Measurements from ENCODE around the gene ZCCHC7. TPM values are rescaled to one million over a fixed set of nuclear protein-coding genes. Genes with fewer than 3 reads are reported as not detected.
A peak's percentile ranks its signal among the peaks of the same experiment; 100 is the strongest.
"Not testable (repeated sequence)": the region's sequence is repeated elsewhere in the genome, so short reads cannot be mapped to it uniquely, and the experiment has no call there.

Gene ZCCHC7
- total RNA-seq, 4 donors from 2014 or later, result 22.1 to 31.9 (median 25.6) TPM

GRCh38 chr9:37083654-37084053 is 36.7 kb upstream of the ZCCHC7 start:
- Histone ChIP-seq H3K4me3 (replicated peaks in 1 of 3) (no peak overlapping the region), H3K27me3 (no peaks in the 10 kb centered on the region), H3K4me1 (peaks cover 10 to 19% of the 10 kb centered on the region in 2 donors), H3K9me3 (no peaks in the 10 kb centered on the region), H3K27ac (no peak overlapping the region), H3K36me3 (peaks cover 10 to 12% of the 10 kb centered on the region in 2 donors)
- intact Hi-C loops (cut with DNase I), result no loop called here
- TF ChIP-seq POLR2A (IDR thresholded peaks at IDR 0.05) (no peak), CTCF (IDR thresholded peaks at IDR 0.05) (no peak)
- no peak for DNase-seq

- H3K27me3 ChIP-seq, result no peaks in the 10 kb centered on the region
- 92 to 97% methylated on average over 1 of the region's 1 CpG for WGBS, 2 donors
- peaks cover 7 to 14% of the 10 kb centered on the region in 2 donors for H3K4me1 ChIP-seq
- no peak overlapping the region for H3K27ac ChIP-seq
- TF ChIP-seq POLR2A (IDR thresholded peaks at IDR 0.05) (no peak), CTCF (IDR thresholded peaks at IDR 0.05) (no peak)
- intact Hi-C loops (cut with DNase I), result no loop called here
- no peak for DNase-seq
- H3K36me3 ChIP-seq, result peaks cover 10 to 12% of the 10 kb centered on the region in 2 donors
- H3K9me3 ChIP-seq, result no peaks in the 10 kb centered on the region
- no peak overlapping the region for H3K4me3 ChIP-seq (replicated peaks in 1 of 3)
Observed at GRCh38 chr9:37085233-37085632, 35.1 kb upstream of the ZCCHC7 start.

- H3K4me3 ChIP-seq (replicated peaks in 1 of 3); H3K9me3 ChIP-seq; H3K27me3 ChIP-seq; H3K36me3 ChIP-seq; H3K4me1 ChIP-seq; H3K27ac ChIP-seq; DNase-seq; intact Hi-C loops (cut with DNase I): not testable (repeated sequence)
- WGBS, 2 donors, result 73 to 98% methylated on average over 2 to 5 of the region's 5 CpGs
Observed at GRCh38 chr9:37092714-37093295, 27.6 kb upstream of the ZCCHC7 start.

GRCh38 chr9:37094751-37095150 is 25.6 kb upstream of the ZCCHC7 start:
- no peak for DNase-seq
- Histone ChIP-seq H3K27ac (no peak overlapping the region), H3K27me3 (no peaks in the 10 kb centered on the region), H3K36me3 (no peaks in the 10 kb centered on the region), H3K4me1 (no peaks in the 10 kb centered on the region), H3K4me3 (replicated peaks in 1 of 3) (no peak overlapping the region), H3K9me3 (no peaks in the 10 kb centered on the region)
- intact Hi-C loops (cut with DNase I), result no loop called here
- WGBS, 2 donors, result 88 to 100% methylated on average over 1 of the region's 1 CpG
- TF ChIP-seq POLR2A (IDR thresholded peaks at IDR 0.05), result no peak

GRCh38 chr9:37096628-37097027 is 23.7 kb upstream of the ZCCHC7 start:
- H3K4me1 ChIP-seq, result no peaks in the 10 kb centered on the region
- intact Hi-C loops (cut with DNase I), result no loop called here
- H3K36me3 ChIP-seq, result no peaks in the 10 kb centered on the region
- DNase-seq, result peak in 1 of 2 donors; percentile 34
- H3K4me3 ChIP-seq (replicated peaks in 1 of 3), result no peak overlapping the region
- H3K9me3 ChIP-seq, result no peaks in the 10 kb centered on the region
- no peaks in the 10 kb centered on the region for H3K27me3 ChIP-seq
- WGBS, 2 donors, result 36 to 57% methylated on average over 4 of the region's 4 CpGs
- H3K27ac ChIP-seq, result no peak overlapping the region
- no peak for TF ChIP-seq POLR2A (IDR thresholded peaks at IDR 0.05)
- no peak for TF ChIP-seq CTCF (IDR thresholded peaks at IDR 0.05)

GRCh38 chr9:37097294-37097693 is 23.1 kb upstream of the ZCCHC7 start:
- intact Hi-C loops (cut with DNase I), result no loop called here
- Histone ChIP-seq H3K27me3 (no peaks in the 10 kb centered on the region), H3K4me1 (no peaks in the 10 kb centered on the region), H3K36me3 (no peaks in the 10 kb centered on the region), H3K4me3 (replicated peaks in 1 of 3) (no peak overlapping the region), H3K27ac (no peak overlapping the region), H3K9me3 (no peaks in the 10 kb centered on the region)
- DNase-seq, result no peak
- 88 to 100% methylated on average over 1 of the region's 1 CpG for WGBS, 2 donors
- TF ChIP-seq POLR2A (IDR thresholded peaks at IDR 0.05), result no peak
- no peak for TF ChIP-seq CTCF (IDR thresholded peaks at IDR 0.05)

Data from thyroid gland (tissue), 4 donors.